Large intestine (tissue), 3 donors: ENCODE data around the gene CGB1. TPM values are rescaled to one million over a fixed set of nuclear protein-coding genes. Genes with fewer than 3 reads are reported as not detected.
"Not testable (repeated sequence)": the region's sequence is repeated elsewhere in the genome, so short reads cannot be mapped to it uniquely, and the experiment has no call there.

ENCODE experiments used
- DNase-seq, 2 donors: peaks; one replicate each; pipeline versions ENCODE4 v3.0.0 to v3.0.0-alpha.2; 2013
- H3K27ac ChIP-seq: one replicate; pipeline ENCODE4 v1.5.1; 2013; ENCODE audit warnings: low read length
- H3K27me3 ChIP-seq: 2 replicates; pipeline ENCODE4 v1.6.1; 2013; ENCODE audit warnings: low read length; ENCODE audit not compliant: control insufficient read depth, insufficient read depth
- H3K36me3 ChIP-seq: 2 replicates; pipeline ENCODE4 v1.6.1; 2013; ENCODE audit warnings: low read length; ENCODE audit not compliant: control insufficient read depth, insufficient read depth
- H3K4me1 ChIP-seq: one replicate; pipeline ENCODE4 v1.6.1; 2013; ENCODE audit warnings: low read length; ENCODE audit not compliant: control insufficient read depth, insufficient read depth
- H3K4me3 ChIP-seq: one replicate; pipeline ENCODE4 v1.5.1; 2013; ENCODE audit warnings: low read length
- H3K9me3 ChIP-seq: one replicate; pipeline ENCODE4 v1.6.1; 2013; ENCODE audit warnings: mild to moderate bottlenecking, low read depth, low read length, moderate library complexity; ENCODE audit not compliant: control insufficient read depth
- WGBS: methylation state at CpG from one replicate; pipeline ENCODE4 v1.1.5; 2013; ENCODE audit warnings: low lambda C conversion rate; ENCODE audit not compliant: insufficient coverage; 5-methylcytosine and 5-hydroxymethylcytosine counted together
- polyA plus RNA-seq: library from polyadenylated mRNA; unstranded; fragments of 120-200 nt; gene quantifications from one replicate; pipeline ENCODE4 v1.2.1, GENCODE V29; 2013

Gene CGB1
- polyA plus RNA-seq, 1 donor = not detected

DNA sequence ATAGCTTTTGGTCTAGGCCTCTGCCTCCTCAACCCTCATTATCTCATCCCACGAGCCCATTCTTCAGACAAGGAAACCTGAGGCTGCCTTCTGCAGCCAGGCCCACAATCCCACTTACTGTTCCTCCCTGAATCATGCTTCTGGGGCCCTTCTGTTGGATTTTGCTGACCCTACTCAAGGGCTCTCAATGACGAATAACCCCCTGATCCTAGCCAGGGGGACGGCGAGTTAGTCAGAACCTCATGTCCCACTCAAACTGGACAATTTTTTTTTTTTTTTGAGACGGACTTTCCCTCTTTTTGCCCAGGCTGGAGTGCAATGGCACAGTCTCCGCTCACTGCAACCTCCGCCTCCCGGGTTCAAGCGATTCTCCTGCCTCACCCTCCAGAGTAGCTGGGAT lies 14.6 kb downstream of the CGB1 start:
- peaks cover 15% of the 10 kb centered on the region for H3K4me1 ChIP-seq
- peaks cover 44% of the 10 kb centered on the region for H3K27me3 ChIP-seq
- H3K27ac ChIP-seq = no peak overlapping the region
- H3K4me3 ChIP-seq = no peak overlapping the region
- no peak for DNase-seq
- no CpG with 5 or more reads among the region's 9 CpGs for WGBS
- no peaks in the 10 kb centered on the region for H3K36me3 ChIP-seq
- H3K9me3 ChIP-seq = no peaks in the 10 kb centered on the region

DNA sequence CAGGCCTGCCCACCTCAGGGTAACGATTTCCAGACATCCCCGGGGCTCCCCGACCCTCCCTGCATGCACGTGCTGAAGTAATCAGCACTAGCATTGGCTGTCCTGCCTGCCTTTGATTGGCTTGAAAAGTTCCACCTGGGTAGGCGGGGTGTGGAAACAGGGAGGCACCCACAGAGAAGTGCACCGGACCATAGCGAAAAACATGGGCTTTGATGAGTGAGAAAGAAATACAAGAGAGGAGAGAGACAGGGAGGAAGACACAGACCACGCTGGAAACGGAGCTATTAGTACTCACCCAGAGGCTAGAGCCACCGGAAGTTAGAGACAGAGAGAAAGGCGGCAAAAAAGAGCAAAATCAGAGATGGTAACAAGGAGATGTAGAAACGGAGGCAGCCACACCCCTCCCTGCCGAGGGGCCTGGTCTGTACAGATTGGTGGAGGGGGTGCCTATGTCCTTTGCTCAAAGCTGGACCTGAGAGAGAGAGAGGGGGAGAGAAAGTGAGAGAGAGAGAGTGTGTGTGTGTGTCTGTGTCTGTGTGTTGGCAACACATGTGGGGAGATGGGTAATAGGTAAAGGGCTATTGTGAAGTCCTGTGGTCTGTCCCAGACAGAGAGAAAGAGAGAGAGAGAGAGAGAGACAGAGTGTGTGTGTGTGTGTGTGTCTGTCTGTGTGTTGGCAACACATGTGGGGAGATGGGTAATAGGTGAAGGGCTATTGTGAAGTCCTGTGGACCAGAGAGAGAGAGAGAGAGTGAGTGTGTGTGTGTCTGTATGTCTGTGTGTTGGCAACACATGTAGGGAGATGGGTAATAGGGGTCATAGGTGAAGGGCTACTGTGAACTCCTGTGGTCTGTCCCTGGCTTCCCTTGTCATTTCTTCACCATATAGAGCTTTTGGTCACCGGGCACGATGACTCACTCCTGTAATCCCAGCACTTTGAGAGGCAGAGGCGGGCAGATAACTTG lies 15.5 kb downstream of the CGB1 start:
- Histone ChIP-seq H3K36me3 (peaks cover 1% of the 10 kb centered on the region), H3K9me3 (no peaks in the 10 kb centered on the region), H3K4me3 (no peak overlapping the region), H3K27me3 (peaks cover 44% of the 10 kb centered on the region), H3K4me1 (peaks cover 15% of the 10 kb centered on the region), H3K27ac (no peak overlapping the region)
- no peak for DNase-seq
- WGBS = 30% methylated on average over 5 of the region's 16 CpGs

DNA sequence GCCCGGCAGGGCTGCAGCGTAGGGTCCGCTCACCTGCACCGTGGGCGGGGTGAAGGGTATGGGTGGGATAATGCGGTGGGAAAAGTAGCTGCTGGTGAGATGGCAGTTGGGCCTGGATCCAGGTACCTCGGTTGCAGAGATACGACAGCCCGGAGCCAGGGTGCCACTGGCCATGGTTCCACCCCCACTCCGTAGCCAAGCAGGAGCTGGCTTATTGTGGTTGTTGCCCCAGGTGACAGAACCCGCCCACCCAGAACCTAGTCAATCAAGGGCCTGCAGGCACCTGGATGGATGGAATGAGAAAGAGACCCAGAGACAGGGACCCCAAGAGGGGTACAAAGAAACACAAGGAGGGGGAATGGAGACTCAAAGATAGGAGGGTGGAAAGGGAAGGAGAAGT lies 16.4 kb downstream of the CGB1 start:
- H3K9me3 ChIP-seq = no peaks in the 10 kb centered on the region
- WGBS = no CpG with 5 or more reads among the region's 11 CpGs
- H3K36me3 ChIP-seq = peaks cover 10% of the 10 kb centered on the region
- DNase-seq = no peak
- peaks cover 15% of the 10 kb centered on the region for H3K4me1 ChIP-seq
- H3K27ac ChIP-seq = no peak overlapping the region
- peaks cover 44% of the 10 kb centered on the region for H3K27me3 ChIP-seq
- H3K4me3 ChIP-seq = no peak overlapping the region

DNA sequence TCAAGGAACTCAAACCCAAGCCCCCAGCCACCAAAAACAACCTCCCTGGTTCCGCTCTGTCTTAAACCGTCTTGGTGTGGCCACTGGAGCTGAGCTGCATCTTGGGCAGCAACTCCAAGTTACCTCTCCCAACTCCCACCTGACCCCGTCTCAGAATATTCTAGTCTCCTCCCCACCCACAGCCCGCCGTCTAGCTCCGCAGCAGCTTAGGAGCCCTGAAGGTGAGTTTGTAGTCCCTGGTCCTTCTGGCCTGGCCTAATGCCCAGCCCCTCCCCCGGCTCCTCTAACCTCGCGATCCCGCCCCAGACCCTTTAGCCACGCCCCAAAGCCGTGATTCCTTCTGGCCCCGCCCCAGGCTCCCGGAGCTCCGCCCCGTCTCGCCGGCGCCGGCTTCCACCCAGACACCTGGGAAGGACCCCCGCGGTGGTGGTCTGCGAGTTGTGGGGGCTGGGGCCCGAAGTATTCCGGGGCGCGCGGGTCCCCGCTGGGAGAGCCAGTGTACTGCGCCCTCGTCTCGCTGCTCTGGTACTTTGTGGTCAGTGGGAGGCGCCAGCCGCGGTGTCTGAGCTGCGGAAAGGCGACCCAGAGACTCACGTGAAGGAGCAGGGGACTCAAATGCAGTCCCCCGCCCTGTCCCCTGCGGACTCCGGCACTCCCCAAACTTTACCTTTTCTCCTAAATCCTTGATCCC lies 17.3 kb downstream of the CGB1 start:
- peaks cover 15% of the 10 kb centered on the region for H3K4me1 ChIP-seq
- DNase-seq = peak in 1 of 2 donors; percentile 39
- no peak overlapping the region for H3K27ac ChIP-seq
- H3K4me3 ChIP-seq = peak overlapping the region; percentile 18
- peaks cover 44% of the 10 kb centered on the region for H3K27me3 ChIP-seq
- H3K9me3 ChIP-seq = no peaks in the 10 kb centered on the region
- H3K36me3 ChIP-seq = peaks cover 19% of the 10 kb centered on the region
- WGBS = no CpG with 5 or more reads among the region's 41 CpGs

DNA sequence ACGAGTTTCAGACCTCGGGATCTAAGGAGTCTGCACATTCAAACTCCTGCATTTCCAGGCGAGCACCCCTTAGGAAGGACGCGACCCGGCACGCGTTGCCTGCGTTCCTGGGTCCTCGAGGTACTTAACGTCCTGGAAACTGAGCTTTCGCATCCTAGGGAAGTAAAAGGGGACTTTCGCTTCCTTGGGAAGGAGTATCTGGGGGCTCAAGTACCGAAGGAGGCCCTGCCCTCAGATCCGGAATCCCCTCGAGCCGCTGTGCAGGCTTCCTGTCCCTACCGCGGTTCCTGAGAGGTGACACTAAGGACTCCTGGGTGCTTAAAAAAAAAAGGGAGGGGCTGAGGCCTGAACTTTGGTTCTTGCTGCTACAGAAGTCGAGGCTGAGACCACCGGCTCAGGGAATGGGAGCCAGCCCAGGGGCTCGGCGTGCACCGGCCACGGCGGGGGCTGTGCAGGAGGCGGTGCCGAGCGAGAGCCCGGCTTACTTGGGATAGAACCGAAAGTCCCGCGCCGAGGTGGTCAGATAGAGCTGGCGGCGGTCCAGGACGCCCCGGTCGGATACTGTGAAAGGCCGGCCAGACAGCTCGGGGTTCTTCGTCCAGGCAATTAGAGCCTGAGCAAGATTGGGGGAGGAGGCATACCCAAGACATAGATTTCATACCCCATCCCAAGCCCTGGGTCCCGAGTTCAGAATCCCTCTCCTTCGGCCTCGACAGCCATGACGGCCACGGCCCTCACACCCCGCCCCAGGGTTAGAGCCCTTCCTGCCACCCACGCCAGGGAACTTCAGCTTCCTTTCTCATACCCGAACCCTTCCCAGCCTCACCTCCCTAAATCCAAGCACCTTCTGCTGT lies 18.1 kb downstream of the CGB1 start:
- H3K9me3 ChIP-seq, H3K27ac ChIP-seq: not testable (repeated sequence)
- peak in 1 of 2 donors; percentile 29 for DNase-seq
- Histone ChIP-seq H3K4me3 (peak overlapping the region; percentile 26), H3K36me3 (peaks cover 26% of the 10 kb centered on the region), H3K27me3 (peaks cover 44% of the 10 kb centered on the region), H3K4me1 (peaks cover 15% of the 10 kb centered on the region)
- no CpG with 5 or more reads among the region's 50 CpGs for WGBS

DNA sequence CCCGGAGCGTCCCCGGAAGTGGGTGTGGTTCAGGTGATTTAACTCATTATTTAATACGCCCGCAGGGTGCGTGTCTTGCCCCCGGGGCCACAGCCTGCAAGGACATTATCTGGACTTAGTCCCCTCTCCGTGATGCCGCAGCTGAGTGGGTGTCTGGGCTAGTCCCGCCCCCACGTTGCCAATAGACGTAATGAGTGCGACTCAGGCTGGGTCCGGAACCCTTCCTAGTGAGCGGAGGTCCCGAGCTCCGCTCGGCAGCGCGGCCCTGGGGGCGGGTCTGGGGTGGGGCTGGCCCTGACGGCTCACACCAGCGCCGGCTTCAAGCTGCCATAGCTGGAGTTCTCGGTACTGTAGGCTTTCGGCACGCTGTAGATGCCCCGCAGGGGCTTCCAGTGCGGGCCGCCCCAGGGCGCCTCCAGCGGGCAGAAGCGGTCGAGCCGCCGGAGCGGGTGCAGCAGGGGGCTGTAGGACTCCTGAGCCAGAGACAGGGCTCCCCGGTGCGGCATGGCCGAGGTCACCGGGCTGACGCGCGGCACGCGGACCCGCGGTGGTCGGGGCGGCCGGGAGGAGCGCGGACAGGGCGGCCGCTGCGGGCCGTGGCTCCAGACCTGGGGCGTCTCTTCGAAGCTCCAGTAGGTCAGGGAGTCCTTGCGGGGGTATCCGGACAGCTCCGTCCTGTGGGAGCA lies 18.9 kb downstream of the CGB1 start:
- peak; percentile 42 to 77 for DNase-seq
- peaks cover 44% of the 10 kb centered on the region for H3K27me3 ChIP-seq
- H3K27ac ChIP-seq = no peak overlapping the region
- peak overlapping the region; percentile 44 for H3K4me3 ChIP-seq
- no peaks in the 10 kb centered on the region for H3K9me3 ChIP-seq
- H3K36me3 ChIP-seq = peaks cover 30% of the 10 kb centered on the region
- peaks cover 15% of the 10 kb centered on the region for H3K4me1 ChIP-seq
- no CpG with 5 or more reads among the region's 62 CpGs for WGBS

DNA sequence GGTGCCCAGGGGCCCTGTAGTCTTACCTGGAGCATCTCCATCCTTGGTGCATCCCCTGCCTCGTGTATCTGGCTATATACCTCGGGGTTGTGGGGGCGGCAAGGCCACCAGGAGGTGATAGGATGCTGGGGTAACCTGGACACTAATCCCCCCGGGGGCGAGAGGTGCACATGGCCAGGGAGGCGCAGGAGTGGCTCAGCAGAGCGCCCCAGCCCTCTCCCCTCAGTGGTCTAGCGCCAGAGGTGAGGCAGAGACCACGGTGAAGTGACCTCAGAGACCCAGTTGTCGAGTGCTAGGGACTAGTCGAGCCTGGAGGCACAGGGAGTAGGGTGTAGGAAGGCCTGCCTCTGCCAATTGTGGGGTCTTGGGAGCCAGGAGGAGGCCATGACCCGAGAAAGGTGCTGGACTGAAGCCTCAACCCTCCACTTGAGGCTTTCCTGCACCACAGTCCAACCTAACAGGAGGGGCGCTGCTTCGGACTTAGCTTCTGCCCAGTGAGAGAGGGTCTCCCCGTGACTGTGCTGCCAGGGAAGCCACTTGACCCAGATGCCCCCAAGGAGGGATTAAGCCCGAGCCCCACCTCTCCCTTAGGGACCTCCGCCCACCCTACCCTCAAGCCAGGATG lies 19.5 kb downstream of the CGB1 start, which contains the start of gene LHB:
Gene LHB, minus strand, starts transcription at position 51 of the 625 bp plus-strand sequence. Its CDS starts 10 bp downstream, at position 41.
- WGBS = no CpG with 5 or more reads among the region's 17 CpGs
- Histone ChIP-seq H3K4me3 (peak within 1 kb of the TSS; percentile 44), H3K27ac (no peak within 1 kb of the TSS)

DNA sequence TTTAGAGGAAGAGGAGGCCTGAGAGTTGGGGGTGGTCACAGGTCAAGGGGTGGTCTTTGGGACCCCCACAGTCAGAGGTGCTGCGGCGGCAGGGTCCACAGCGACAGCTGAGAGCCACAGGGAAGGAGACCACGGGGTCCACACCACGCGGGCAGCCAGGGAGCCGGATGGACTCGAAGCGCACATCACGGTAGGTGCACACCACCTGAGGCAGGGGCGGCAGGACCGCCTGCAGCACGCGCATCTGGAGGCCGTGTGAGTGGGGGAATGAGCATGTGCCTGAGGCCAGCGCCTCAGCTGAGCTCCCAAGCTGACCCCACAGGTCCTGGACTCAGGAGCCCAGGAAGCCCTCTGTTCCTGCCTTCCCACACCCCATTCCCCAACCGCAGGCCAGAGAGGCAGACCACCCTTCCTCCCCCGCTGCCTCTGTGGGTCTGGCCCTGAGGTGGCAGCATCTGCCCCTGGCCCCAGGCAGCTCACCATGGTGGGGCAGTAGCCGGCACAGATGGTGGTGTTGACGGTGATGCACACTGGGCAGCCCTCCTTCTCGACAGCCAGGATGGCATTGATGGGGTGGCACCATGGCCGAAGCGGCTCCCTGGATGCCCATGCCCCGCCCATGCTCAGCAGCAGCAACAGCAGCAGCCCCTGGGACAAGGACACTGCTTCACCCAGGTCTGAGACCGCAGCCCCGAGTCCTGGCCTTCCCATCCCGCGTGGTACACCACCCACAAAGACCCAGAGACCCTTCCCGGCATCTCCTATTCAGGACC lies 20.4 kb downstream of the CGB1 start:
- no peak for DNase-seq
- Histone ChIP-seq H3K27ac (no peak overlapping the region), H3K9me3 (no peaks in the 10 kb centered on the region), H3K4me1 (peaks cover 15% of the 10 kb centered on the region), H3K4me3 (no peak overlapping the region), H3K27me3 (peaks cover 32% of the 10 kb centered on the region), H3K36me3 (peaks cover 39% of the 10 kb centered on the region)
- no CpG with 5 or more reads among the region's 29 CpGs for WGBS

More for the DNA sequence above, 19.5 kb downstream of the CGB1 start, which contains the start of gene LHB:
- Histone ChIP-seq H3K27me3 (peaks cover 41% of the 10 kb centered on the region), H3K9me3 (no peaks in the 10 kb centered on the region), H3K4me1 (peaks cover 15% of the 10 kb centered on the region), H3K36me3 (peaks cover 31% of the 10 kb centered on the region)
- no peak for DNase-seq

DNA sequence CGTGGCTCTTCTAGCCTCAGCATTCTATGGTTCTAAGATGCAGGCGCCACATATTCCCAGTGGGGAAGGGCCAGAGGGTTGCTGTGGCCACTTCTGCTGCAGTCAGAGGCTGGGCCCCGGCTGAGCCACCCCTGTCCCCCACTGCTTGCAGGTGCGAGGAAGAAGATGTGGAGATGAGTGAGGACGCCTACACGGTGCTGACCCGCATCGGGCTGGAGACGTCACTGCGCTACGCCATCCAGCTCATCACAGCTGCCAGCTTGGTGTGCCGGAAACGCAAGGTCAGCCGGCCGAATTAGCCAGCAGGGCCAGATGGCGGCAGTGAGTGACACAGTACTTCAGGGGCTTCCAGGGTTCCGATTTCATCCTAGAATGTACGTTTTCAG lies 21.8 kb downstream of the CGB1 start:
- Histone ChIP-seq H3K27ac (no peak overlapping the region), H3K27me3 (peaks cover 18% of the 10 kb centered on the region), H3K4me1 (peaks cover 15% of the 10 kb centered on the region), H3K9me3 (no peaks in the 10 kb centered on the region), H3K36me3 (peaks cover 52% of the 10 kb centered on the region), H3K4me3 (no peak overlapping the region)
- WGBS = no CpG with 5 or more reads among the region's 18 CpGs
- DNase-seq = no peak
